IPS-20b (cell line): ENCODE results near the gene PPP2R1B.

Experiments used
- H3K27ac ChIP-seq: one replicate; pipeline ENCODE4 v1.5.1; 2013; ENCODE audit warnings: low read length
- H3K27me3 ChIP-seq: 2 replicates; pipeline ENCODE4 v1.6.1; 2013; ENCODE audit warnings: mild to moderate bottlenecking, low read length, inconsistent platforms; ENCODE audit not compliant: insufficient read depth
- H3K36me3 ChIP-seq: 2 replicates; pipeline ENCODE4 v1.6.1; 2013; ENCODE audit warnings: low read depth, mild to moderate bottlenecking, inconsistent platforms, low read length, moderate library complexity; ENCODE audit not compliant: insufficient read depth
- H3K4me1 ChIP-seq: 2 replicates; pipeline ENCODE4 v1.6.1; 2013; ENCODE audit warnings: mild to moderate bottlenecking, control low read depth, inconsistent platforms, low read length, moderate library complexity; ENCODE audit not compliant: insufficient read depth
- H3K4me3 ChIP-seq: 2 replicates; pipeline ENCODE4 v1.5.1; 2013; ENCODE audit warnings: mild to moderate bottlenecking, low read length, inconsistent platforms
- H3K9ac ChIP-seq: 2 replicates; pipeline ENCODE4 v1.6.1; 2013; ENCODE audit warnings: low read depth, mild to moderate bottlenecking, inconsistent platforms, low read length, moderate library complexity
- H3K9me3 ChIP-seq: 2 replicates; pipeline ENCODE4 v1.6.1; 2013; ENCODE audit warnings: mild to moderate bottlenecking, low read depth, low read length, inconsistent platforms; ENCODE audit not compliant: insufficient read depth

Gene PPP2R1B

GRCh38 chr11:111762981-111763643 lies 3.1 kb downstream of the PPP2R1B start:
- H3K4me1 ChIP-seq: peaks cover 18% of the 10 kb centered on the region
- peaks cover 68% of the 10 kb centered on the region for H3K36me3 ChIP-seq
- no peaks in the 10 kb centered on the region; the same call in 1 of the 2 replicates for H3K27me3 ChIP-seq
- H3K4me3 ChIP-seq: no peak overlapping the region
- no peaks in the 10 kb centered on the region for H3K9me3 ChIP-seq
- H3K27ac ChIP-seq: no peak overlapping the region
- H3K9ac ChIP-seq: no peak overlapping the region

DNA sequence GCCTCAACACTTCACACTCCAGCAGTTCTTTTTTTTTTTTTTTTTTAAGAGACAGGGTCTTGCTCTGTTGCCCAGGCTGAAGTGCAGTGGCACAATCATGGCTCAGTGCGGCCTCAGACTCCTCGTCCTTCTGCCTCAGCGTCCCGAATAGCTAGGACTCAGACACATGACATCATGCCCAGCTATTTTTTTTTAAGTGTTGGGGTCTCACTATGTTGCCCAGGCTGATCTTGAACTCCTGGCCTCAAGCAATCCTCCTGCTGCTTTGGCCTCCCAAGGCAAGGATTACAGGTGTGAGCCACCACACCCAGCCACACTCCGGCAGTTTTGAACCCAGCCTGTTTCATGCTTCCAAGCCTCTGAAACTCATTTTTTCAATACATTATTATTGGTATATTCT lies 3.7 kb downstream of the PPP2R1B start:
- Histone ChIP-seq H3K27ac (no peak overlapping the region), H3K27me3 (no peaks in the 10 kb centered on the region; the same call in 1 of the 2 replicates), H3K4me1 (peaks cover 18% of the 10 kb centered on the region), H3K36me3 (peaks cover 74% of the 10 kb centered on the region), H3K9ac (no peak overlapping the region), H3K9me3 (no peaks in the 10 kb centered on the region), H3K4me3 (no peak overlapping the region)

- H3K9me3 ChIP-seq: no peaks in the 10 kb centered on the region
- H3K4me1 ChIP-seq: peaks cover 11% of the 10 kb centered on the region
- peaks cover 88% of the 10 kb centered on the region for H3K36me3 ChIP-seq
- no peak overlapping the region for H3K27ac ChIP-seq
- H3K9ac ChIP-seq: no peak overlapping the region
- H3K27me3 ChIP-seq: no peaks in the 10 kb centered on the region; the same call in 1 of the 2 replicates
- H3K4me3 ChIP-seq: no peak overlapping the region
Measured at GRCh38 chr11:111761036-111761435, 5.2 kb downstream of the PPP2R1B start.

DNA sequence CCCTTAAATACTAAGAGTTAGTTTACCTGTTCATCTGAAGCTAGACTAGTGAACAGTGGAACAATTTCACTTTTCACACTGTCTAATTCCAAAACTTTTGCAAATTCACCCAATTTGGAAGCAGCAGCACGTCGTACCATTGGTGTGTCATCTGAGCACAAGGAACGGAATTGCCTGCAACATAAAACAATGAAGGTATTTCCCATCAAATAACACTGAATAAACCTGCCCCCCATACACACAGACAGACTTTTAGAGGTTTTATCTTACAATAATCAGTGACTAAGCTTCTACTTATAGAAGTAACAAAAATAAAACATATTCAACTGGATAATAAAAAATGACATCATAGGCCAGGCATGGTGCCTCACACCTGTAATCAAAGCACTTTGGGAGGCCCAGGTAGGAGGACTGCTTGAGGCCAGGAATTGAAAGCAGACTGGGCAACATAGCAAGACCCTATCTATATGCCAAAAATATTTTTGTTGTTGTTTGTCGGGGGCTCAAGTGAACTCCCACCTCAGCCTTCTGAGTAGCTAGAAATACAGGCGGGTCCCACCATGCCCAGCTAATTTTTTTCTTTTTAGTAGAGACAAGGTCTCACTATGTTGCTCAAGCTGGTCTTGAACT lies 6.3 kb downstream of the PPP2R1B start:
- Histone ChIP-seq H3K36me3 (peaks cover 95% of the 10 kb centered on the region), H3K27me3 (no peaks in the 10 kb centered on the region; the same call in 1 of the 2 replicates), H3K4me3 (no peak overlapping the region), H3K4me1 (peaks cover 10% of the 10 kb centered on the region), H3K9ac (no peak overlapping the region), H3K27ac (no peak overlapping the region), H3K9me3 (no peaks in the 10 kb centered on the region)

- peaks cover 95% of the 10 kb centered on the region for H3K36me3 ChIP-seq
- no peak overlapping the region for H3K9ac ChIP-seq
- no peak overlapping the region for H3K4me3 ChIP-seq
Measured at GRCh38 chr11:111759376-111759775, 6.8 kb downstream of the PPP2R1B start.

GRCh38 chr11:111756097-111756496 lies 10.1 kb downstream of the PPP2R1B start:
- peaks cover 95% of the 10 kb centered on the region for H3K36me3 ChIP-seq
- H3K4me3 ChIP-seq: no peak overlapping the region
- H3K9me3 ChIP-seq: no peaks in the 10 kb centered on the region
- no peaks in the 10 kb centered on the region for H3K27me3 ChIP-seq
- no peaks in the 10 kb centered on the region for H3K4me1 ChIP-seq
- H3K27ac ChIP-seq: no peak overlapping the region
- no peak overlapping the region for H3K9ac ChIP-seq

More at GRCh38 chr11:111759376-111759775, 6.8 kb downstream of the PPP2R1B start:
- H3K27me3 ChIP-seq: no peaks in the 10 kb centered on the region; the same call in 1 of the 2 replicates
- peaks cover 5% of the 10 kb centered on the region; the same call in 1 of the 2 replicates for H3K4me1 ChIP-seq
- no peak overlapping the region for H3K27ac ChIP-seq
- H3K9me3 ChIP-seq: no peaks in the 10 kb centered on the region

DNA sequence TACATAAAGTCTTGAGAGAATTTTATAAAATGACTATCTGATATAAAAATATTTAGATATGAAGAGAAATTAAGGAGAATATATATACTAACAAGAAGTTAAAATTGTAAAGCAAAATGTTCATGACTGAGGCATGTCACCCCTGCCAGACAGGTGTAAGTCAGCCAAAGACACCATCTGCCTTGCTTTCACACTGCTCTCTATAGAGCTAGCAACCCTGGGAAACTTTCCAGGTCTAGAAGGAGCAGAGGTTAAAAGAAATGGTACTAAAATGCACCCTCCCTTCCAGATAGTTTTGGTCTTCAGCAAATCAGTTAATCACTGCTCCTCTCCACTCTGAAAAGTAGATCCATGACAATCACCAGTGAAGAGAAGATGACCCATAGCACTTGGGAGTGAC lies 16.5 kb downstream of the PPP2R1B start:
- Histone ChIP-seq H3K4me1 (no peaks in the 10 kb centered on the region), H3K9me3 (no peaks in the 10 kb centered on the region), H3K4me3 (no peak overlapping the region), H3K9ac (no peak overlapping the region), H3K27me3 (no peaks in the 10 kb centered on the region), H3K27ac (no peak overlapping the region), H3K36me3 (peaks cover 96% of the 10 kb centered on the region)

DNA sequence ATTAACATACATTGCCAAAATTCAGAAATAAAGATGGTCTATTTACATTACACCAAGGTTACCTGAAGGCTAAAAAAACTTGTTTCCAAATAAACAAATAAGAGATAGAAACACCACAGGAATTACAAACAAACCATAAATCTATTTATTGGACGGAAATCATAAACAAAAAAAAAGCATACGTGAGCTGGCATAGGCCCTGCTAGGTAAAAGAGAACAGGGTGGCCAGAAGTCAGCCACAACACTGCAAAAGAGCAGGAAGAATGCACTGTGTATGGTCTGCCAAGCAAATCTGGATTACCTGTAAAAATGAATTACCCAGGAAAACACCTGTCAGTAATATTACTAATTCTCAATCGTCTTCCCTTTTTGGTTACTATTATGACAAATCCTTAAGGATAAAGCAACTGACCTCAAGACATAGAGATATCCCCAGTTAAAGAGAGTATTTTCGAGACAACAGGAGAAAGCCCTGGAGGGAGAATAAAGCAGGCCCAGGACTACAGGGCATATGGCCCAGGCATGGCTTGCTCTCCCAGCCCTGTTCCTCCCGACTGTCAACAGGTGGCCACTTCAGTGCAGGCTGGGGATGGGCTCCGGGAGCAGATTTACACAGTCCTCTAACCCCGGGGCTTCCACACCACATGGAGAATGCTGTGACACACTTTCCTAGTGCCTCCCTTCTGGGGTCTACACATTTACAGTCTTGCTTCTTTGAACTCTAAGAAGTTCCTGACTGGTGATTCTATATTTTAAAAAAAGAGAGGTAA lies 18.0 kb downstream of the PPP2R1B start:
- Histone ChIP-seq H3K27ac (no peak overlapping the region), H3K4me3 (no peak overlapping the region), H3K9ac (no peak overlapping the region), H3K4me1 (no peaks in the 10 kb centered on the region), H3K9me3 (no peaks in the 10 kb centered on the region), H3K27me3 (no peaks in the 10 kb centered on the region), H3K36me3 (peaks cover 96% of the 10 kb centered on the region)

DNA sequence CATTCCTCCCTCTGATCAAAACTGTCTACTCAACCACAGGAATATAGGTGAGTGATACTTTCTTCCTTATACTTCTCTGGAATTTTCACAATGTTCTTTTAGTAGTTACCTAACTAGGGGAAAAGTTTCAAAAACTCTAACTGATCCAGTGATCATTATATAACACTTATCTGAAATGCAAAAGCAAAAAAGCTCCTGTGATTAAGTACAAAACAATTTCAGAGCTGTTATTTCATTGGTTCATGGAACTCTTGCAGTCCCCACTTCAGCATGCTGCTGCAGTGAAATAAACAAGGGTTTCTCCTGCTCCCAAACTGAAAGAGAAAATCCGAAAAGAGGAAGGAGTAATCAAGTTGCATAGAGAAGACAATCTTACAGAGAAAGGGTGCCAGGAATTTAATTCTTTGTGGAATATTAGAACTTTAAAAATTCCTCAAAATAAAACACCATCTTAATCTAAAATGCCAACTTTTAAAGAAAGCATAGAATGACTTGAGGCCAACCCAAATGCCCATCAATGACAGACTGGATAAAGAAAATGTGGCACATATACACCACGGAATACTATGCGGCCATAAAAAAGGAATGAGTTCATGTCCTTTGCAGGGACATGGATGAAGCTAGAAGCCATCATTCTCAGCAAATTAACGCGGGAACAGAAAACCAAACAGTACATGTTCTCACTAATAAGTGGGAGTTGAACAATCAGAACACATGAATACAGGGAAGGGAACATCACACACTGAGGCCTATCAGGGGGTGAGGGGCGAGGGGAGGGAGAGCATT lies 20.3 kb downstream of the PPP2R1B start:
- peaks cover 95% of the 10 kb centered on the region for H3K36me3 ChIP-seq

GRCh38 chr11:111743700-111744099 lies 22.5 kb downstream of the PPP2R1B start:
- H3K27me3 ChIP-seq: no peaks in the 10 kb centered on the region
- no peak overlapping the region for H3K27ac ChIP-seq
- no peaks in the 10 kb centered on the region for H3K9me3 ChIP-seq
- peaks cover 93% of the 10 kb centered on the region for H3K36me3 ChIP-seq
- H3K4me3 ChIP-seq: no peak overlapping the region
- H3K4me1 ChIP-seq: peaks cover 4% of the 10 kb centered on the region; the same call in 1 of the 2 replicates
- no peak overlapping the region for H3K9ac ChIP-seq

More for the DNA sequence above, 20.3 kb downstream of the PPP2R1B start:
- no peak overlapping the region for H3K9ac ChIP-seq
- no peaks in the 10 kb centered on the region for H3K4me1 ChIP-seq
- H3K27me3 ChIP-seq: no peaks in the 10 kb centered on the region
- no peaks in the 10 kb centered on the region for H3K9me3 ChIP-seq
- H3K4me3 ChIP-seq: no peak overlapping the region
- H3K27ac ChIP-seq: no peak overlapping the region

- Histone ChIP-seq H3K27me3 (no peaks in the 10 kb centered on the region), H3K27ac (no peak overlapping the region), H3K9ac (no peak overlapping the region), H3K9me3 (no peaks in the 10 kb centered on the region), H3K4me1 (peaks cover 4% of the 10 kb centered on the region; the same call in 1 of the 2 replicates), H3K36me3 (peaks cover 90% of the 10 kb centered on the region), H3K4me3 (no peak overlapping the region)
Measured at GRCh38 chr11:111741751-111742150, 24.4 kb downstream of the PPP2R1B start.
